A673 (cell line): Measurements from ENCODE around the gene CYP4B1.

Experiments
- CTCF ChIP-seq: fragments of 300-800, 200-600 bp; sonication (generic); conservative IDR thresholded peaks from 2 replicates; pipeline ENCODE4 v1.5.1; 2017; ENCODE audit warnings: low read depth, mild to moderate bottlenecking, antibody characterized with exemption, low read length, moderate library complexity, mixed read lengths
- EZH2 ChIP-seq: fragments of 200-600 bp; sonication (generic); IDR thresholded peaks from 2 replicates; pipeline ENCODE4 v1.6.1; 2017; ENCODE audit warnings: borderline replicate concordance, low read depth, mild to moderate bottlenecking, mixed read lengths, antibody characterized with exemption, low read length; ENCODE audit not compliant: poor library complexity, severe bottlenecking

GRCh38 chr1:46810596-46810995 lies 11.8 kb downstream of the CYP4B1 start:
- TF ChIP-seq CTCF (no peak), EZH2 (no peak)
